IMR-90 (cell line): ENCODE measurements around the gene GZMB. TPM values are rescaled to one million over a fixed set of nuclear protein-coding genes. Genes with fewer than 3 reads are reported as not detected.

Source experiments
- ATAC-seq: fragments of 200-7000 bp; cut with Tn5 transposase; 2 replicates; pipeline ENCODE4 v1.9.1; 2020; ENCODE audit warnings: low read depth, mild to moderate bottlenecking, moderate library complexity
- BruUV-seq: library from RNA; stranded (reverse); fragments of 400-500 nt; replicated peaks from 2 replicates; lab custom pipeline; 2021; lab: Mats Ljungman, UMichigan
- CTCF ChIA-PET: fragments of 300-600 bp; formaldehyde crosslinking; extraction: SDS; loops from one replicate; lab custom pipeline; 2021; ENCODE audit warnings: antibody characterized with exemption; lab: Yijun Ruan, JAX
- POLR2A ChIA-PET: fragments of 300-600 bp; sonication (Branson Sonifier 250); formaldehyde crosslinking; loops from one replicate; lab custom pipeline; 2022; ENCODE audit warnings: antibody characterized with exemption; ENCODE audit not compliant: unreplicated experiment; lab: Charles Lee
- DNase-seq: peaks from one replicate; pipeline ENCODE4 v3.0.0; 2013
- H2AFZ ChIP-seq: replicated peaks from 2 replicates; pipeline ENCODE3; 2013; ENCODE audit warnings: low read length, mild to moderate bottlenecking; ENCODE audit not compliant: poor library complexity
- H2AK5ac ChIP-seq: 2 replicates; pipeline ENCODE4 v1.6.1; 2013; ENCODE audit warnings: low read depth, low read length, inconsistent platforms
- H2AK9ac ChIP-seq: replicated peaks from 2 replicates; pipeline ENCODE3; 2013; ENCODE audit warnings: mild to moderate bottlenecking, low read depth, low read length, moderate library complexity; ENCODE audit not compliant: poor library complexity
- H2BK120ac ChIP-seq: 2 replicates; pipeline ENCODE4 v1.6.1; 2013; ENCODE audit warnings: low read depth, low read length, inconsistent platforms
- H2BK15ac ChIP-seq: 3 replicates; pipeline ENCODE4 v1.6.1; 2013; ENCODE audit warnings: low read depth, low read length, inconsistent platforms
- H2BK20ac ChIP-seq: 2 replicates; pipeline ENCODE4 v1.6.1; 2013; ENCODE audit warnings: low read depth, mild to moderate bottlenecking, inconsistent platforms, low read length, moderate library complexity
- H2BK5ac ChIP-seq: 2 replicates; pipeline ENCODE4 v1.6.1; 2013; ENCODE audit warnings: mild to moderate bottlenecking, low read depth, low read length, inconsistent platforms; ENCODE audit not compliant: poor library complexity, severe bottlenecking
- H3K14ac ChIP-seq: replicated peaks from 2 replicates; pipeline ENCODE4 v1.6.1; 2013; ENCODE audit warnings: low read depth, low read length, inconsistent platforms
- H3K18ac ChIP-seq: 2 replicates; pipeline ENCODE4 v1.6.1; 2013; ENCODE audit warnings: low read depth, low read length, control low read depth
- H3K23ac ChIP-seq: 2 replicates; pipeline ENCODE4 v1.6.1; 2013; ENCODE audit warnings: low read depth, low read length, inconsistent platforms
- H3K27ac ChIP-seq: 2 replicates; pipeline ENCODE4 v1.5.1; 2013; ENCODE audit warnings: mild to moderate bottlenecking, control low read depth, low read length; ENCODE audit not compliant: insufficient read depth
- H3K27me3 ChIP-seq: 2 replicates; pipeline ENCODE4 v1.6.1; 2013; ENCODE audit warnings: low read length; ENCODE audit not compliant: control insufficient read depth, insufficient read depth
- H3K36me3 ChIP-seq: 2 replicates; pipeline ENCODE4 v1.6.1; 2013; ENCODE audit warnings: low read length, mixed read lengths; ENCODE audit not compliant: control insufficient read depth, insufficient read depth
- H3K4ac ChIP-seq: 2 replicates; pipeline ENCODE4 v1.6.1; 2013; ENCODE audit warnings: low read depth, low read length, inconsistent platforms
- H3K4me1 ChIP-seq: 2 replicates; pipeline ENCODE4 v1.6.1; 2013; ENCODE audit warnings: low read length, mixed read lengths; ENCODE audit not compliant: control insufficient read depth, insufficient read depth
- H3K4me2 ChIP-seq: 2 replicates; pipeline ENCODE4 v1.6.1; 2013; ENCODE audit warnings: low read depth, mild to moderate bottlenecking, control low read depth, low read length, moderate library complexity
- H3K4me3 ChIP-seq: 2 replicates; pipeline ENCODE4 v1.5.1; 2013; ENCODE audit warnings: low read depth, mild to moderate bottlenecking, control low read depth, low read length, moderate library complexity; ENCODE audit not compliant: insufficient read depth
- H3K56ac ChIP-seq: 2 replicates; pipeline ENCODE4 v1.6.1; 2013; ENCODE audit warnings: low read length, inconsistent platforms; ENCODE audit not compliant: insufficient read depth; ENCODE audit errors: extremely low read depth
- H3K79me1 ChIP-seq, 2 experiments: 2 replicates each; pipeline ENCODE4 v1.6.1; 2013; ENCODE audit warnings: low read length in 2 of 2, inconsistent platforms in 1 of 2, low read depth in 1 of 2
- H3K9ac ChIP-seq: 2 replicates; pipeline ENCODE4 v1.6.1; 2013; ENCODE audit warnings: low read depth, low read length, control low read depth
- H3K9me1 ChIP-seq: 2 replicates; pipeline ENCODE4 v1.6.1; 2013; ENCODE audit warnings: low read length, inconsistent platforms; ENCODE audit not compliant: insufficient read depth
- H3K9me3 ChIP-seq: 2 replicates; pipeline ENCODE4 v1.6.1; 2013; ENCODE audit warnings: low read length; ENCODE audit not compliant: control insufficient read depth, insufficient read depth
- H4K20me1 ChIP-seq: 2 replicates; pipeline ENCODE4 v1.6.1; 2013; ENCODE audit warnings: low read length, inconsistent platforms; ENCODE audit not compliant: insufficient read depth
- H4K5ac ChIP-seq: 2 replicates; pipeline ENCODE4 v1.6.1; 2013; ENCODE audit warnings: mild to moderate bottlenecking, low read depth, low read length, control low read depth
- H4K8ac ChIP-seq, 2 experiments: 2 replicates each; pipeline ENCODE4 v1.6.1; 2013; ENCODE audit warnings: low read depth in 2 of 2, low read length in 2 of 2, control low read depth in 1 of 2, inconsistent platforms in 1 of 2
- H4K91ac ChIP-seq: 2 replicates; pipeline ENCODE4 v1.6.1; 2013; ENCODE audit warnings: low read depth, low read length, inconsistent platforms; ENCODE audit not compliant: insufficient read depth
- MXI1 ChIP-seq: IDR thresholded peaks from 2 replicates; pipeline ENCODE4 v1.6.1; 2012; ENCODE audit warnings: low read depth, mild to moderate bottlenecking, low read length, moderate library complexity, borderline replicate concordance
- POLR2A ChIP-seq: IDR thresholded peaks from 2 replicates; pipeline ENCODE4 v1.6.1; 2012; ENCODE audit warnings: mild to moderate bottlenecking, low read depth, low read length
- SMC3 ChIP-seq: fragments of 150-350 bp; IDR thresholded peaks from 2 replicates; pipeline ENCODE4 v1.6.1; 2016; ENCODE audit warnings: low read depth, mild to moderate bottlenecking, antibody characterized with exemption, low read length, moderate library complexity
- WGBS, 2 experiments: methylation state at CpG; one replicate each; pipeline versions ENCODE4 v1.1.5 to v1.1.7; 2013; ENCODE audit warnings: missing lambda C conversion rate in 2 of 2; ENCODE audit not compliant: insufficient read length in 1 of 2; ENCODE audit errors: extremely low coverage in 2 of 2; 5-methylcytosine and 5-hydroxymethylcytosine counted together
- dilution Hi-C: fragments of 300-500 bp; cut with HindIII; formaldehyde crosslinking; loops from one replicate; pipeline ENCODE4 v1.14.3; 2018; ENCODE audit warnings: low sequenced_read_pairs; ENCODE audit not compliant: unreplicated experiment
- in situ Hi-C: fragments of 300-500 bp; cut with MboI; formaldehyde crosslinking; loops from 3 replicates; pipeline ENCODE4 v1.14.3; 2019; ENCODE audit warnings: low sequenced_read_pairs, inconsistent platforms, mixed read lengths
- intact Hi-C: fragments of 100-400 bp; cut with micrococcal nuclease; formaldehyde crosslinking; loops from 2 replicates; pipeline ENCODE4 v1.10.0; 2022
- polyA plus RNA-seq, 3 experiments: library from polyadenylated mRNA; depleted of rRNA; stranded (reverse); fragments of >200 nt; gene quantifications; 2 replicates each; pipeline ENCODE4 v1.2.3, GENCODE V29; 2012; ENCODE audit warnings: low replicate concordance in 1 of 3
- total RNA-seq: library from RNA; depleted of rRNA; stranded (reverse); fragments of >200 nt; gene quantifications from 2 replicates; pipeline ENCODE4 v1.2.3, GENCODE V29; 2012

The GZMB gene
- total and polyA plus RNA-seq, 2 of the 4 experiments (the other 2 are of a cell fraction), result not detected

DNA sequence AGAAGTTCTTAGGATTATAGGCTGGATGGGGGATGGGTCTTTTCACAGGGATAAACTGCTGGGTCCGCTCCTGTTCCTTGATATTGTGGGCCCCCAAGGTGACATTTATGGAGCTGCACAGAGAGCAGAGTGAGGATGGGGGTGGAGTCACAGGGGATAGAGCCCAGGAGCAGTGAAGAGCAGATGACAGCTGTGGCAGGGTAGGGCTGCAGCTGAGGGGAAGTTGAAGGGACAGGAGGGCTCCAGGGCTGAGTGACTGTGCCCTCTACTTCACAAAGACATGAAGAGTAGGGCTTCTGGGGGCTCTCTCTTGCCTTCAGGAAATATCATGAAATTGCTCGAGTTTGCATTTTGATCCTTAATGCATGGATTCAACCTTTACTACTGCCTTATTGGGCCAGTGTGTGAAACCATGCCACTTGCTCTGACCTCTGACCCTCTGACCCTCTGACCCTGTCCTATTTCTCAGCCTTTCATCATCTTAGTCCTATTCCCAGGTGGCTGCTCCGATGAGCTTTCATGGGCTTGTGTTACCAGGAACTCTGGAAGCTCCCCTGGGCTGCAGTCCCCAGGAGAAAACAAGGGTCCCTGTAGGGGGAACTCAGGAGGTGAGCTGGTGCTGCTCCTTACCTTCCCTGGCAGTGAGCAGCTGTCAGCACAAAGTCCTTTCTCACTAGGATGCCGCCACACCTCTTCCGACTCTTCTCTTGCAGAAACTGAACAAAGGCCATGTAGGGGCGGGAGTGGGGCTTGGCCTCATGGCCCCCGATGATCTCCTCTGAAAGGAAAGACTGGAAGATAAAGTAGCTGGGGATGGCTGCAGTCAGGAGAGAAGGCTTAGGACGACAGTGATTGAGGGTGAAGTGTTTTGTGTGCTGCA lies 26.1 kb downstream of the GZMB start:
- Histone ChIP-seq H4K91ac (no peak overlapping the region), H3K4me3 (no peak overlapping the region), H2BK20ac (no peak overlapping the region), H4K8ac (no peak overlapping the region), H3K9ac (no peak overlapping the region), H4K5ac (no peak overlapping the region), H3K36me3 (no peaks in the 10 kb centered on the region), H3K27me3 (no peaks in the 10 kb centered on the region), H3K18ac (no peak overlapping the region), H3K79me1 (no peaks in the 10 kb centered on the region), H3K4ac (no peak overlapping the region), H2AFZ (no peak overlapping the region), H3K27ac (no peak overlapping the region), H3K56ac (no peak overlapping the region), H2BK5ac (no peak overlapping the region), H3K9me1 (no peaks in the 10 kb centered on the region), H3K14ac (no peak overlapping the region), H3K23ac (no peak overlapping the region), H2AK9ac (no peak overlapping the region), H2BK15ac (no peak overlapping the region), H2BK120ac (no peak overlapping the region), H3K9me3 (no peaks in the 10 kb centered on the region), H4K20me1 (no peaks in the 10 kb centered on the region; the same call in 1 of the 2 replicates), H3K4me2 (no peak overlapping the region), H3K4me1 (no peaks in the 10 kb centered on the region), H2AK5ac (no peak overlapping the region)
- dilution Hi-C loops, result no loop called here
- TF ChIP-seq MXI1 (no peak), SMC3 (no peak), POLR2A (no peak)
- intact Hi-C loops, result no loop called here
- POLR2A ChIA-PET, result no interaction called here
- ATAC-seq (no peak), DNase-seq (no peak)
- CTCF ChIA-PET, result no interaction called here
- WGBS, 2 experiments, result 20% methylated on average over 1 of the region's 8 CpGs; no CpG with 5 or more reads in 1 of the 2 experiments
- in situ Hi-C loops, result no loop called here
- no TSS peak for BruUV-seq
